Astrocyte (in vitro differentiated cells and primary cell): ENCODE measurements around the gene ALPK3.

ENCODE experiments used
- EZH2 ChIP-seq: IDR thresholded peaks from 2 replicates; pipeline ENCODE4 v1.6.1; 2012; ENCODE audit warnings: mild to moderate bottlenecking, low read length, inconsistent platforms; ENCODE audit not compliant: insufficient read depth
- TF ChIP-seq, protein P1 (sequence below): IDR thresholded peaks from 2 replicates; pipeline ENCODE4 v1.5.1; 2011; ENCODE audit warnings: low read depth, mild to moderate bottlenecking, inconsistent platforms, low read length, moderate library complexity; ENCODE audit not compliant: insufficient read depth

DNA sequence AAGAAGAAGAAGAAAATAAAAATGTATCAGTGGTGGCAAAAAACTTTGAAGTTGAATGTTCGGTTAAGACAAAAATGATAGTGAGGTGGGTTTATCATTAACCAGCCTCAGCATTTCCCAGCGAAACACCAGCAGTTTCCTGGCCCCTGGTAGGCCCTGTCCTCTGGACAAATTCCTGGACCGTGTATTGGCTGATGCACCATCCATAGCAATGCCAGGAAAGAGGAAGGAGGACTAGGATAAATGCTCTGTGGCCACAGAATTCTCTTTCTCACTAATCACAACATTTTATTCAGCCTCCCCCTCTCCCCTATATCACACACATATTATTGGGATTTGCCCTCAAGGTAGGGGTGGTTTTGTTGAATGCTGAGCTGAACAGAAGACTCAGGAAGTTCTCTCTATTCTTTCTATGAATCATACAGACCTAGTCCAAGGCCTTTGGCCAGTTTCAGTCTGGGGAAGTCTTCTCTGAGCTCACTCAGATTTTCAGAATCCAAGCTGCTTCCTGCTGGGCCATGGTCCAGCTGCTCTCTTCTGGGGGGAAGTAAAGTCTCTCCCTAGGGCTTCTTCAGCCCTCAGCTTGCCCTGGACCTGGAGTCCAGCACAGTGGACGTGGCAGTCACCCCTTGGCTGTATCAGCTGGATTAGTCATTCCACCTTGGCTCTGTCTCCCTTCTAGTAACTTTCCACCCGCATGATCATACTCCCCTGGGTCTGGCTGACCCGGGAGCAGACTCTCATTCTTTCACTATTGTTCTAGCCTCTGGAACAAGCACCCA, 94.9 kb downstream of the ALPK3 start:
- TF ChIP-seq, protein P1, sequence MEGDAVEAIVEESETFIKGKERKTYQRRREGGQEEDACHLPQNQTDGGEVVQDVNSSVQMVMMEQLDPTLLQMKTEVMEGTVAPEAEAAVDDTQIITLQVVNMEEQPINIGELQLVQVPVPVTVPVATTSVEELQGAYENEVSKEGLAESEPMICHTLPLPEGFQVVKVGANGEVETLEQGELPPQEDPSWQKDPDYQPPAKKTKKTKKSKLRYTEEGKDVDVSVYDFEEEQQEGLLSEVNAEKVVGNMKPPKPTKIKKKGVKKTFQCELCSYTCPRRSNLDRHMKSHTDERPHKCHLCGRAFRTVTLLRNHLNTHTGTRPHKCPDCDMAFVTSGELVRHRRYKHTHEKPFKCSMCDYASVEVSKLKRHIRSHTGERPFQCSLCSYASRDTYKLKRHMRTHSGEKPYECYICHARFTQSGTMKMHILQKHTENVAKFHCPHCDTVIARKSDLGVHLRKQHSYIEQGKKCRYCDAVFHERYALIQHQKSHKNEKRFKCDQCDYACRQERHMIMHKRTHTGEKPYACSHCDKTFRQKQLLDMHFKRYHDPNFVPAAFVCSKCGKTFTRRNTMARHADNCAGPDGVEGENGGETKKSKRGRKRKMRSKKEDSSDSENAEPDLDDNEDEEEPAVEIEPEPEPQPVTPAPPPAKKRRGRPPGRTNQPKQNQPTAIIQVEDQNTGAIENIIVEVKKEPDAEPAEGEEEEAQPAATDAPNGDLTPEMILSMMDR, result no peak
- TF ChIP-seq EZH2, result no peak
